ENCODE measurements around the gene ADCY5.
"Not testable (repeated sequence)": the region's sequence is repeated elsewhere in the genome, so short reads cannot be mapped to it uniquely, and the experiment has no call there.

Gene ADCY5

GRCh38 chr3:123256256-123256655 lies 192.6 kb downstream of the ADCY5 start:
- no peak overlapping the region for H3K4me3 ChIP-seq (ENCODE audit: low read depth, low read length)
- TF ChIP-seq CTCF (conservative IDR thresholded peaks at IDR 0.05; ENCODE audit: low read depth, low read length), result no peak
- no peak for DNase-seq (ENCODE audit: low read depth)

GRCh38 chr3:123246866-123247265 lies 202.0 kb downstream of the ADCY5 start:
- H3K4me3 ChIP-seq (ENCODE audit: low read depth, low read length), result no peak overlapping the region
- no peak for TF ChIP-seq CTCF (conservative IDR thresholded peaks at IDR 0.05; ENCODE audit: low read depth, low read length)
- DNase-seq (ENCODE audit: low read depth), result no peak

GRCh38 chr3:123244128-123244527 lies 204.8 kb downstream of the ADCY5 start:
- DNase-seq (ENCODE audit: low read depth), result no peak
- no peak for TF ChIP-seq CTCF (conservative IDR thresholded peaks at IDR 0.05; ENCODE audit: low read depth, low read length)
- no peak overlapping the region for H3K4me3 ChIP-seq (ENCODE audit: low read depth, low read length)

GRCh38 chr3:123239756-123240155 lies 209.1 kb downstream of the ADCY5 start:
- no peak for DNase-seq (ENCODE audit: low read depth)
- H3K4me3 ChIP-seq (ENCODE audit: low read depth, low read length), result no peak overlapping the region
- TF ChIP-seq CTCF (conservative IDR thresholded peaks at IDR 0.05; ENCODE audit: low read depth, low read length), result no peak

- not testable (repeated sequence) for H3K4me3 ChIP-seq (ENCODE audit: low read depth, low read length)
These were observed 209.7 kb downstream of the ADCY5 start for GRCh38 chr3:123239186-123239585.

GRCh38 chr3:123236902-123237301 lies 212.0 kb downstream of the ADCY5 start:
- TF ChIP-seq CTCF (conservative IDR thresholded peaks at IDR 0.05; ENCODE audit: low read depth, low read length), result no peak
- no peak overlapping the region for H3K4me3 ChIP-seq (ENCODE audit: low read depth, low read length)
- no peak for DNase-seq (ENCODE audit: low read depth)

More at GRCh38 chr3:123239186-123239585, 209.7 kb downstream of the ADCY5 start:
- DNase-seq (ENCODE audit: low read depth), result not testable (repeated sequence)
